Limb (tissue), 2 donors: Measurements from ENCODE around the gene LY86.

ENCODE experiments used
- DNase-seq, 2 donors: peaks; one replicate each; pipeline ENCODE4 v3.0.0-alpha.2; 2016; ENCODE audit errors: extremely low spot score in 2 of 2

The LY86 gene

GRCh38 chr6:6681075-6681849 lies 92.7 kb downstream of the LY86 start:
- no peak for DNase-seq

- no peak for DNase-seq
Measured at GRCh38 chr6:6682225-6682624, 93.7 kb downstream of the LY86 start.

- no peak for DNase-seq
Measured at GRCh38 chr6:6683969-6684833, 95.7 kb downstream of the LY86 start.

DNA sequence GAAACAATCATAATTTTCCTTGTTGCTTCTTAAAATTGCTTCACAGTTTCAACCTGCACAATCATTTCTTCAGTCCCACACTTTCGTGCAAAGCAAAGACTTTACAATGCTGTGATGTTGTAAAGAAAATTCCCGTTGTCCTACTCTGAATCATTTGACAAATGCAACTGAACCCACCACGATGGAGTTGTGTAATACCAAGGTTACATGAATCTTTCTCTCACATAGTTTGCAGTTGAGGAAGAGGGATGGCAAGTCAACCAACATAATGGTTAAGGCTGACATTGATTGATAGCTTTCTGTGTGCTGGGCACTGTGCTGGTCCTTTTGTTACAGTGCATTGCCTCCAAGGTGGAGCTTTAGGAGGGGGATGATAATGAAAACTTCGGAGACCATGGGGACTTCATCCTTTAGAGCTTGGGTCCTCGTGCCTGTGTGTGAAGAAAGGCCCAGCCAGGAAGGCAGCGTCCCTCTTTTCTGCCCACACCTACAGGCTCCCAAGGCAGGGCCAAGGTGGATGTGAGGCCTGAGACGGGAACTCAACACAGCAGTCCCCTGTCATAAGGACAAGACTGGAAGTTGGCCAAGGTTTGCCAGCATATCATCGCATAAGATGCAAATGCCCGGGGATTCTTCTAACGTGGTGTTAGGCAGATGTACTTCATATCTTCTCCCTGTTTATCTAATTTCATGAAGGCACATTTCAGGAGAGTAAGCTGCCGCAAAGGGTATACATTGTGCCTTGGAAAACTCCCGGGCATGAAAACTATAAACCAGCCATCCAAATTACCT lies 96.9 kb downstream of the LY86 start:
- no peak for DNase-seq

GRCh38 chr6:6686176-6686575 lies 97.7 kb downstream of the LY86 start:
- DNase-seq = no peak

GRCh38 chr6:6686748-6687601 lies 98.5 kb downstream of the LY86 start:
- peak in 1 of 2 donors; percentile 80 for DNase-seq

- no peak for DNase-seq
Measured at GRCh38 chr6:6688283-6688682, 99.8 kb downstream of the LY86 start.

- no peak for DNase-seq
Measured at GRCh38 chr6:6688951-6689350, 100.4 kb downstream of the LY86 start.

DNA sequence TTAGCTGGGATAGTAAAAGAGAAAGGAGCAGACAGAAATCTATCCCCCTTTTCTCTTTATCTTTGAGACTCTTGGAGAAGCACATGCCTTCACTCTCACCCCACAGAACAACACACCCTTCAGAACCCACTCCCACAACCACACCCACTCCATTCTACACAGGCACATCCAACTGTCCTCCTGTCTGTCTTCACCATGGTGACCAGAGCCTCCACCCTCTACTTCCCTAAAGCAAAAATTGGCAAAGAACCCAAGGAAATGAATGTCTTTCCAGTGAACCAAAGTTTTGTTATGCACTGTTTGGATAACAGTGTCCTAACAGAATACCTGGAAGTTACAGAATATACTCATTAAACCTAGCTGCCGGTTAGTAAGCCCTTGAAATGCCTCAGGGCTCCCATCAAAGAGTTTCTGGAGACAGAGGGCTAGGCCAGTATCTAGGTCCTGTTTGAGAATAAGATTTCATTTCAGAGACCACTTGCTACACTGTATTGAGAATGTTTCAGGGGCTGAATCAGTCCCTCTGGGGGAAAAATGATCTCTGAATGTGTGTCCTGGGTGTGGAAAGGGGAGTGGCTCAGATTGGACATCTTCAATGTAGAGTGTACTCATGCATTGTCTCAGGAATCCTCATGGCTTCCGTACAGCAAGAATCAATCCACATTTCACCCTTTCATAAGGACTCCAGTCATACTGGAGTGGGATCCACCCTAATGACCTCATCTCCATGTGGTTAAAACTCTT lies 101.1 kb downstream of the LY86 start:
- DNase-seq = no peak

DNA sequence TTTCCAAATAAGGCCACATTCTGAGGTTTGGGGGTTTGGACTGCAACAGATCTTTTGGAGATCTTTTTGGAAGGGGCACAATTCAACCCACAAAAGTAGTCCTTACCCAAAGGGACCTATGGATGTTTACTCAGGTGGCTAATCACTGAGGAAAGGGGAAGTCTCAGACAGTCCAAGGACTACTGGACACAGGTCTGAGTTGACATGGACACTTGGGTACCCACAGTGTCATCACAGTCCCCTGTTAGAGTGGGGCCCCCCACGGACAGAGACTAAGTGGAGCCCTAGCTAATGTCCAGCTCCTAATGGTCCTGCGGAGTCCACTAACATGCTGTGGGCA lies 101.6 kb downstream of the LY86 start:
- no peak for DNase-seq

- DNase-seq = no peak
Measured at GRCh38 chr6:6694368-6694780, 105.9 kb downstream of the LY86 start.

DNA sequence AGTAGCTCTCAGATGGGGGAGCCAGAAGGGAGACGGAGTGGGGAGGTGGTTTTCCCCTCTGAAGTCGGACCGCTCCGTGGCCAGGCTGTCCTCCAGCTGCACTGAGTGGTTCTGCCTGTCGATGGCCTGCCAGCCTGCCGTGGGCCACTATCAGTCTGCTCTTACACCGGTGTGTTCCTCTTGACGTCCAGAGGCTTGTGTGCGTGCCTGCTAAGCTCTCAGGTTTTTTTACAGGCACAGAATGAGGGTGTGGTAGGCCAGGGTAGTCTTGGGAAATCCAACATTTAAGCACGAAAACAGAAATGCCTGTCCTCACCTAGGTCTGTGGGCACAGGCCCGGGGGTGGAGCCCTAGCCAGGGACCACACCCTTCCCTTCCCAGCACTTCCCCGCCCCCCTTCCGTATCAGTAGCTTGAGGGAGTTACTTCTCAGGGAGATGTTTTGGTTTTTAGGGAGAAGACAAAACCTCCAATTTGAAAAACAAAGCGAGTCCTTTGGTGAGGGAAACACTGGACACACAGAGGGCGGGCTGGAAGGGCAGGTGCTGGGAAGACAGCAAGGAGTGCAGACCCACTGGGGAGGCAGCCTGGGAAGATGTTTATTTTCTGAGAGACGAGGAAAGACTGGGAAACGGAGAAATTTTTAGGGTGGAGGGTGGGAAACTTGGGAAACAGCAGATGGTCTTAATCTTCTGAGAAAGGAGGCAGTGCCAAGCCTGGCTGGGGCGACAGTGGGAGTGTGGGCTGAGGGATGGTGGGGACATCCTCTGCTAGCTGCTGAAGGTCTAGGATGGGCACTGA lies 106.5 kb downstream of the LY86 start:
- DNase-seq = no peak

GRCh38 chr6:6695625-6696276 lies 107.2 kb downstream of the LY86 start:
- DNase-seq = no peak

GRCh38 chr6:6696867-6697531 lies 108.5 kb downstream of the LY86 start:
- DNase-seq = peak in 1 of 2 donors; percentile 68

GRCh38 chr6:6697620-6698019 lies 109.1 kb downstream of the LY86 start:
- no peak for DNase-seq

DNA sequence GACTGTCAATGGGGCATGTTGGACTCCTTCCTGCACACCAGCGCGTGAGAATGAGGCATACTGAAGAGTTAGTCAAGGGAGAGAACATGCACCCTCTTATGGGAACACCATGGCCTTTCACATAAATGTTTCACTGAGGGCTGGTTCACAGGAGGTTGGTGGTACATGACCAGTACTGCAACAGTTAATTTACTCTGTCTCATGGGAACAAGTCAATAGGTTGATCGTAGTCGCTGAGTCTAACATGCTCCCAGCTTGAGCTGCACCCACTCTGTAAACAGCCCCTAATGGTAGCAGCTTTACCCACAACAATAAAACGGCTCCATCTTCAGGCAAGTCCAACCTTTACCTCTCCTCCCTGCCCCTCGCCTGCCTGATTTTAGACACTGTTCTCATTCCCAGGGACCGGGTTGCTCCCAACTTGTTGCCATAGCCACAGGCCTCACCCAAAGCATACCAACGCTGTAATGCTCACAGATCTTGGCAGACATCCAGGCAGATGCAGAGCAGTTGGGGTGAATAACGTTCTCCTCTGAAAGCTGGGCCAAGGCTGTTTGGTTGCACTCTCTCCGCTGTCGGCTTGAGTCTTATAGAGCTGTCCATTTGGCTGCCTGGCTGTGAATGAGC lies 111.3 kb downstream of the LY86 start:
- DNase-seq = peak; percentile 87 to 97

DNA sequence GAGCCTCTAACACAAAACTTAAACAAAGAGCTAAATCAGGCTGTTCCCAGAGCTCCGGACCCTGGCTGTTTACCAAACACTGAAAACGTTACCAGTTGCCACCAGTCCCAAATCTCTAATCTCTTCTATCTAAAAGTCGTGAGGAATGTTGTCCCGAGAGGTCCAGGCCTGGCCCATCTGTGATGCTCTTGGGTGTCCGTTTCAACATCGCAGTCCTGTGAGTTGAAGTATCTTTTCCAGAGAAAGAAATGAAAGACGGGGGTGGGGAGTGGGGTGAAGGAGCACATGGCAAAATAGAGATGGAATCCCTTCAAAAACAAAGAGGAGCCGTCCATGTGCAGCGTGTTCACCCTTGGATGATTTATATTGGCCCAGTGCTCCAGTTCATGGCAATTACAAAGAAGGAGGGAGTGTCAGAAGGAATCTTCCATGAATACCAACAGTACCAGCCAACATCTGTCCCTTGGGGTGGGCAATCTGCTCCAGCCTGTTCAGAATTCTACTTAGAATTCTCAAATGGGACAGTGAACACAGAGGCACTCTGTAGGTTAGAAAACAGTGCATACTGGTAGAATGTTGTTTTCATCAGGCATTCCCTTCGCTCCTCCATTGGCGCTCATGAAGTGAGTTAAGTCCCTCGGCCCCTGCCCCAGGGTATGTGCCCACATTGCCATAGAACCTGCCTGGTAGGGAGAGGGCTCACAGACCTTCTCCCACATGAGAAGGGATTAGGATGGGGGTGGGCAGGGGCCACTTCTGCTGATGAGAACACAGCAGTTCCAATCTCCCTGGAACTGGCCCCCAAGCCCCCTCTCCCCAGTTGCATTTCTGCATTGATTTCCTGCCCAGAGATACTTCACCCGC lies 112.1 kb downstream of the LY86 start:
- DNase-seq = no peak
